PC-3 (cell line): ENCODE data around the gene CHD2.

Experiments
- EZH2 ChIP-seq: fragments of 300-600 bp; sonication (generic); IDR thresholded peaks from one replicate; pipeline ENCODE4 v1.6.1; 2017; ENCODE audit warnings: antibody characterized with exemption, mild to moderate bottlenecking, low read length; ENCODE audit not compliant: unreplicated experiment
- EZH2phosphoT487 ChIP-seq: fragments of 300-600 bp; sonication (generic); IDR thresholded peaks from 2 replicates; pipeline ENCODE4 v1.6.1; 2018; ENCODE audit warnings: mild to moderate bottlenecking, antibody characterized with exemption, low read length, borderline replicate concordance
- TF ChIP-seq, protein P1 (sequence below): fragments of 300-600 bp; sonication (generic); conservative IDR thresholded peaks from 2 replicates; pipeline ENCODE4 v1.5.1; 2017; ENCODE audit warnings: antibody characterized with exemption, low read depth, mild to moderate bottlenecking, low read length

DNA sequence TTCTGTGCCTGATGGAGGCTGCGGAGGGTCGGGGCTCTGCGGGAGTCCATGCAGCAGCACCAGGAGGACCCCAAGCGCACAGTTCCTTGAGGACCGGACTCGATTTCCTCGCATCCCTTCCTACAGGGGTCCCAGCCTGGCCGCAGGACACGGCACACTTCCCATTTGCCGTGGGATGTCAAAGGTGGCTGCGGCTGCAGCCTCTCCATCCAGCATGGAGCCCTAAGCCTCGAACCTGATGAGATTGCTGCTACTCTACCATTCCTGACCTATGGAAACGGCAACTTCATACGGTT, 148.2 kb downstream of the CHD2 start:
- TF ChIP-seq, protein P1, sequence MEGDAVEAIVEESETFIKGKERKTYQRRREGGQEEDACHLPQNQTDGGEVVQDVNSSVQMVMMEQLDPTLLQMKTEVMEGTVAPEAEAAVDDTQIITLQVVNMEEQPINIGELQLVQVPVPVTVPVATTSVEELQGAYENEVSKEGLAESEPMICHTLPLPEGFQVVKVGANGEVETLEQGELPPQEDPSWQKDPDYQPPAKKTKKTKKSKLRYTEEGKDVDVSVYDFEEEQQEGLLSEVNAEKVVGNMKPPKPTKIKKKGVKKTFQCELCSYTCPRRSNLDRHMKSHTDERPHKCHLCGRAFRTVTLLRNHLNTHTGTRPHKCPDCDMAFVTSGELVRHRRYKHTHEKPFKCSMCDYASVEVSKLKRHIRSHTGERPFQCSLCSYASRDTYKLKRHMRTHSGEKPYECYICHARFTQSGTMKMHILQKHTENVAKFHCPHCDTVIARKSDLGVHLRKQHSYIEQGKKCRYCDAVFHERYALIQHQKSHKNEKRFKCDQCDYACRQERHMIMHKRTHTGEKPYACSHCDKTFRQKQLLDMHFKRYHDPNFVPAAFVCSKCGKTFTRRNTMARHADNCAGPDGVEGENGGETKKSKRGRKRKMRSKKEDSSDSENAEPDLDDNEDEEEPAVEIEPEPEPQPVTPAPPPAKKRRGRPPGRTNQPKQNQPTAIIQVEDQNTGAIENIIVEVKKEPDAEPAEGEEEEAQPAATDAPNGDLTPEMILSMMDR = no peak
- no peak for TF ChIP-seq EZH2
- no peak for TF ChIP-seq EZH2phosphoT487
